ENCODE data around the gene SLC39A2.
A peak's percentile ranks its signal among the peaks of the same experiment; 100 is the strongest.

Gene SLC39A2

GRCh38 chr14:20970983-20971704 lies 27.9 kb upstream of the SLC39A2 start:
- H3K4me3 ChIP-seq (ENCODE audit: low read depth, low read length), result peak overlapping the region; percentile 66
- TF ChIP-seq CTCF (IDR thresholded peaks at IDR 0.05; ENCODE audit: low read depth, low read length, missing control alignments), result peak; percentile 99
- peak; percentile 64 for DNase-seq (ENCODE audit: low read depth)
- in situ Hi-C loops (cut with HindIII; ENCODE audit: low sequenced_read_pairs), result no loop called here

GRCh38 chr14:20971705-20972021 lies 27.4 kb upstream of the SLC39A2 start:
- in situ Hi-C loops (cut with HindIII; ENCODE audit: low sequenced_read_pairs), result no loop called here
- no peak for TF ChIP-seq CTCF (IDR thresholded peaks at IDR 0.05; ENCODE audit: low read depth, low read length, missing control alignments)
- peak overlapping the region; percentile 66 for H3K4me3 ChIP-seq (ENCODE audit: low read depth, low read length)

GRCh38 chr14:20973501-20973900 lies 25.6 kb upstream of the SLC39A2 start:
- no peak for TF ChIP-seq CTCF (IDR thresholded peaks at IDR 0.05; ENCODE audit: low read depth, low read length, missing control alignments)

More at GRCh38 chr14:20971705-20972021, 27.4 kb upstream of the SLC39A2 start:
- no peak for DNase-seq (ENCODE audit: low read depth)

GRCh38 chr14:20976291-20976690 lies 22.8 kb upstream of the SLC39A2 start:
- in situ Hi-C loops (cut with HindIII; ENCODE audit: low sequenced_read_pairs), result no loop called here

More at GRCh38 chr14:20973501-20973900, 25.6 kb upstream of the SLC39A2 start:
- DNase-seq (ENCODE audit: low read depth), result no peak
- H3K4me3 ChIP-seq (ENCODE audit: low read depth, low read length), result no peak overlapping the region
- in situ Hi-C loops (cut with HindIII; ENCODE audit: low sequenced_read_pairs), result no loop called here

GRCh38 chr14:20978687-20979086 lies 20.4 kb upstream of the SLC39A2 start:
- in situ Hi-C loops (cut with HindIII; ENCODE audit: low sequenced_read_pairs), result no loop called here
- no peak for TF ChIP-seq CTCF (IDR thresholded peaks at IDR 0.05; ENCODE audit: low read depth, low read length, missing control alignments)
- no peak overlapping the region for H3K4me3 ChIP-seq (ENCODE audit: low read depth, low read length)
- no peak for DNase-seq (ENCODE audit: low read depth)

More at GRCh38 chr14:20976291-20976690, 22.8 kb upstream of the SLC39A2 start:
- no peak overlapping the region for H3K4me3 ChIP-seq (ENCODE audit: low read depth, low read length)
- DNase-seq (ENCODE audit: low read depth), result no peak
- TF ChIP-seq CTCF (IDR thresholded peaks at IDR 0.05; ENCODE audit: low read depth, low read length, missing control alignments), result no peak

- no peak overlapping the region for H3K4me3 ChIP-seq (ENCODE audit: low read depth, low read length)
- no peak for DNase-seq (ENCODE audit: low read depth)
- in situ Hi-C loops (cut with HindIII; ENCODE audit: low sequenced_read_pairs), result no loop called here
- TF ChIP-seq CTCF (IDR thresholded peaks at IDR 0.05; ENCODE audit: low read depth, low read length, missing control alignments), result no peak
These were observed 18.2 kb upstream of the SLC39A2 start for GRCh38 chr14:20980906-20981305.

Data from astrocyte of the cerebellum (primary cell).